GM10847 (cell line): ENCODE results near the gene ELL2.

Source experiments
- POLR2A ChIP-seq: IDR thresholded peaks from 2 replicates; pipeline ENCODE4 v1.6.1; 2011; ENCODE audit not compliant: insufficient read length; ENCODE audit errors: extremely low read depth

The ELL2 gene

DNA sequence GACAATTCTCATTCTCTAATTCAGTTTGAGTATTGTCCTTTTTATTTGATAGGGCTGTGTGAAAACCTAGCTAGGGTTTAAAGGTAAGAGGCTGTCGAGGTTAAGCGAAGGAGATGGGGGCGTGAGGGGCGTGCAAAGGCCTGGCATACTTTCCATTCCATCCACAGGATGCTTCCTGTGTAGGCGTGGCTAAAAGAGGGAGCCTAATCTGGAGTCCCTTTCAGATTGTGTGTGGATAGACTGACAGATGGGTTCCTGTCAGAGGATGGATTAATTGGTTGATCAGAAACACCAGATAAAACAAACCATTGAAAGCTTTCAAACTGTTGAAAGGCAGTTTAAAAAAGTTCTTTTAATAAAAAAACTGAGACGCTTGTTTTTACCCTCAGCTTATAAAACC lies 1.1 kb upstream of the ELL2 start:
- no peak for TF ChIP-seq POLR2A

- TF ChIP-seq POLR2A = no peak
Observed at GRCh38 chr5:95962475-95962773, 773 bp upstream of the ELL2 start.

GRCh38 chr5:95960667-95961616 lies 709 bp downstream of the ELL2 start:
- TF ChIP-seq POLR2A = no peak

- no peak for TF ChIP-seq POLR2A
Observed at GRCh38 chr5:95959888-95960666, 1.6 kb downstream of the ELL2 start.

DNA sequence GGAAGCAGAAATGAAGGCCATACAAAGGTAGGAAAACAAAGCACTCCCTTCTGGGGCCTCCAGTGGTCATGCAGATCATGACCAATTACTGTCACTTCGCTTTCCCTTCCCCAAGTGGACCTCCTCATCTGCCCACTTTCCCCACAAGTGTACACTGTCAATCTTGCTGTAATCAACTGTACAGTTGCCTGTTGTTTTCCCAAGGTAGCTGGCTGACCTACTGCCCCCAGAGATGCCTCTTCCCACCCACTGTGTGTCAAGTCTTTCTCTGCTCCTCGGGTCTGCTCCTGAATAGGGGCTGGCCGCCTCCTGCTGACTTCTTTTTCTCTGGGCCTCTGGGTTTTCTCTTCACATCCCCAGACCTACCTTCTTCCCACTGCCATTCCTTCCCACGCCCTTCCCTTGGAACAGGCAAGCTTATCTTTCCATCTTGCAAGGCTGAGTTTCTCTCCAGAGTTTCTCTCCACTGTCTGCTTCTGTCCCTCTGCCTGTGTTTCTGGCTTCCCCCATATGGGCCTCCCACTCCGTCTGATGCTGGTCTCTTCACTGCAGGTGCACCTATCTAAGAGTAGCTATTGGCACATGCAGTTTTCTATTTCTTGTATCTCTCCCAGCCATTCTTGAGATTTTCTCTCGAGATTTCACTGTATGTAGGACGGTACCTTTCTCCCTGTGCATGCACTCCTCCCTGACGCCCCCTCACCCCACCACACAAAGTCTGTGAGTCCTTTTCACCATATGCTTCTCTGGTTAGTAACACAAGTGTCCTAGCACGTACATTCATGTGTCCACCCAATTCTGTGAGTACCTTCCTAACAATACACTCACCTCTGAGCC lies 2.4 kb downstream of the ELL2 start:
- TF ChIP-seq POLR2A = no peak

DNA sequence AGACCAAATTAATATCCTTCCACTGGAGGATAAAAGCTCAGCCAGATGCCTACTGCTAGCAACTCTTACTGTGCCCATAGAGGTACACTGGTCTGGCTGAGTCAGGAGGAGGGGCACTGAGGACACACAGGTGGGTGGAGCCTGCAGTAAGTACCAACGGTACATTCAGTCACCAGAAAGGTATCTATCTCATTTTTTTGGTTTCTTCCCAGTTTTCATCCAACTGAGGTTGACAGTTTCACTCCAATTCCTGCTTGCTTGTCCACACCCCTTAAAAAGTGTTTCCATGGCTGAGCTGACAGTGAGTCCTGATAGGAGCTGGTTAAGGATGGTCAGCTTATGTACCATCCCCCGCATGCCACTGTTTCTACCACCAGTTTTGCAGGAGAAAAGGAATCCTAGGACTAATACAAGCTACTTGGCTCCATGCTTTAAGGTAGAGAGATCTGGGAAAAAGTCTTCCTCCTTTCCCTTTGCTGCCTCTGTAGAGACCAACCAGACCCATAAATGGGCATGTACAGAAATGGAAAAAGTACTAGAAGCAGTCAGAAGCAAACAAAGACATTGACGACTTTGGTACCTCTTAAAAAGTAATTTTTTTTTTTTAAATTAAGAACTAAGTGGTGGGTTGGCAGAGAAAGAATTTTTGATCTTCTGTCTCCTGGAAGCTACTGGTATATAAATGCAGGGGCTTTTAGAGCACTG lies 3.2 kb downstream of the ELL2 start:
- no peak for TF ChIP-seq POLR2A

- no peak for TF ChIP-seq POLR2A
Observed at GRCh38 chr5:95957561-95958203, 4.0 kb downstream of the ELL2 start.

DNA sequence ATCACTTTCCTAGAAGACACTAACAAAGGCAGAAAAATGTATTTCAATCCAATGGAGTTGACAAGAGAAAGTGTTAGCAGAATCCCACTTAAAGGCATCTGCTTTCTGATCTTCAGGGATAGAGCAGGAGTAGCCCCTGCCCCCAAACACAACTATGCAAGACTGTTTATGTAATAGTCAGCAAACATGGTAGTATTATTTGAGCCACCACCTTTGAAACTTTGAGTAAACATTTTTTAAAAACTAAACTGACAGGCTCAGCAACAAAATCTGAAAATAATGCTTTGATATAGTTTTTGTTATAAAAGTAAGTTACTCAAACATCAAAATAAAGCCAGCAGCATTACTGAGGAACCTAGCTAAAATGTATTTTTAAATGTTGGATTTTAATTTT lies 4.8 kb downstream of the ELL2 start:
- no peak for TF ChIP-seq POLR2A

DNA sequence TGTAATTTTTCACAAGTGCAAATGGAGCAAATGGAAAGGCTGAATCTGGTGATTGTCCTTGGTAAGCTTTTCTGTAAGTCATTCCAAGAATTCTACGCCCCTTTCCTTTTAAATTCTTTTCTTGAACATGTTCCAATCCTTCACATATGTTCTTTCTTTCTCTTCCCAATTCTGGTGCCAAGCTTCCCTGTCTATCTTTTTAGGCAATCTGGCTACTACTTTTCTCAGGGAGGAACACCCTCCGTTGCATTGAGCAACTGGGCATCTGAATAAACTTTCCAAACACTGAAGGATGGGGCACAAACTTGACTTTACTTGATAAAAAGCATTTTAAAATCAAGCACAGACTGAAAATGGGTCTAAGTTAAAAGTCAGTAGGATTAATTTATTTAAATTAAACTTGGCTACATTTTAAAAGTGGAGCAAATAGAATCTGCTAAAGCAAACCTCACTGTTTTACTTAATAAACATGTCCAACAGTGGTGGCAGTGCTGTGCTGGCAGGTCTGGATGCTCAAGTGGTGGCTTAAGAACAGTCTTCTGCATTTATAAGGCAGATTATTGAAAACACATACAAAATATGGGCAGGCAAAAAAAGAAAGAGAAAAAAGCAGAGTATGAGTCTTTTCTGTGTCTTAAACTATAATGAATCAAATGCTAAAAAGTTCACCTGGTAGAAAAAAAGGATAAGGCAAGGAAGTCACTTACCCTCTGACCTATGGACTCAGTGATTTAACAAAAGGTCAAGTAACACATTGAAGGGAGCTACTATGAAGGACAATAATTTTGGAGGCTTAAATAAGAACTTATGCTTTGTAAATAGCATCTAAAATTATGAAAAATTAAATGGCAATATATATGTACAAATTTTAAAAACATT lies 5.4 kb downstream of the ELL2 start:
- no peak for TF ChIP-seq POLR2A

GRCh38 chr5:95954716-95955115 lies 6.9 kb downstream of the ELL2 start:
- TF ChIP-seq POLR2A = no peak

- TF ChIP-seq POLR2A = no peak
Observed at GRCh38 chr5:95953021-95953702, 8.5 kb downstream of the ELL2 start.

GRCh38 chr5:95951916-95952315 lies 9.7 kb downstream of the ELL2 start:
- no peak for TF ChIP-seq POLR2A

DNA sequence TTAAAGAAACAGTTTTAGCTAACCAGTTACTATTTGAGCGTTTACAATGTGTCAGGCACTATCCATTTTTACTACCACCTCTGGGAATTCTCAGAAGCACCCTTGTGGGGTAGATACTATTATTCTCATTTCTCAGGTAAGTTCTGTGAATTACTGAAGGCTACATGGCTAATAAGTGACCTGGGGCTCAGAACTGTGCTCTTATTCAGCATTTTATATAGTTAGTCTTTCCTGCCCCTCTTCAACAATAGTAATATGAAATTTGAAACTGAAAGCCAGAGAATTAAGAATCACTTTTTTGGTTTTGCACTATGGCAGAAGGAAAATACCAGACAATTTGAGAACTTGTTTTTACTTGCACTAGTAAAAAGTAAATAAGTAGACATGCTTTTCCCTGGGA lies 11.8 kb downstream of the ELL2 start:
- no peak for TF ChIP-seq POLR2A
